ENCODE data around the gene SPATA46.

GRCh38 chr1:162397943-162398560 lies 21.4 kb upstream of the SPATA46 start:
- no peak for TF ChIP-seq CREB1 (CRISPR knock-in tag; IDR thresholded peaks at IDR 0.05; ENCODE audit: low read depth)
- TF ChIP-seq STAT1 (IDR thresholded peaks at IDR 0.05; ENCODE audit: unreplicated experiment), result no peak
- no peak for TF ChIP-seq CTCF (conservative IDR thresholded peaks at IDR 0.05; ENCODE audit: low read depth in 2 of 2)
- no peak for TF ChIP-seq JUNB (IDR thresholded peaks at IDR 0.05; ENCODE audit: unreplicated experiment)
